Measurements from ENCODE around the gene MND1. TPM values are rescaled to one million over a fixed set of nuclear protein-coding genes. Genes with fewer than 3 reads are reported as not detected.

The MND1 gene
- total and polyA plus RNA-seq, 8 donors, result 2.3 to 19.2 (median 10.0) TPM

DNA sequence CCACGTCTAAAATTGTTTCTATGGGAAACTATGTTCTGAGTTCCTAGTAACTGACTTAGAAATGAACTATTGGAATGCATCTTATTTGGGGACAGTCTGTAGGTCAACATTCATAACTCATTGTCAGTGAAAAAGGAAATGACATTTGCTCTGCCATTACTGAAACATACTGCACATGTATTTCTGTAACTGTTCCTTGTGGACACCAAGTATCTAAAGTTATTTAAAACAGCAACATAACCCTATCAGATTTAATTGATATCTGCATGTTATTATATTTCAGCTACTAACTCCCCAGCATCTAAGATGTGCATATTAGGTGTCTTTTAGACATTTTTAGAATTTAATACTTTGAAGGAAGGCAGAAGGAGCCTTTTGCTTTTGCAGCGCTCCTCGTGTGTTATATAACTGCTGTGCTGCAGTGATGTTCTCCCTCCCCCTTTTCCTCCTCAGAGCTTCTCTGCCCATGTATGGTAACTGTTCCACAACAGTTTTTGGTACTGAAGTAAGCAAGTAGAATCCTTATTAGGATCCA, 84.5 kb downstream of the MND1 start:
- TF ChIP-seq, protein P1, sequence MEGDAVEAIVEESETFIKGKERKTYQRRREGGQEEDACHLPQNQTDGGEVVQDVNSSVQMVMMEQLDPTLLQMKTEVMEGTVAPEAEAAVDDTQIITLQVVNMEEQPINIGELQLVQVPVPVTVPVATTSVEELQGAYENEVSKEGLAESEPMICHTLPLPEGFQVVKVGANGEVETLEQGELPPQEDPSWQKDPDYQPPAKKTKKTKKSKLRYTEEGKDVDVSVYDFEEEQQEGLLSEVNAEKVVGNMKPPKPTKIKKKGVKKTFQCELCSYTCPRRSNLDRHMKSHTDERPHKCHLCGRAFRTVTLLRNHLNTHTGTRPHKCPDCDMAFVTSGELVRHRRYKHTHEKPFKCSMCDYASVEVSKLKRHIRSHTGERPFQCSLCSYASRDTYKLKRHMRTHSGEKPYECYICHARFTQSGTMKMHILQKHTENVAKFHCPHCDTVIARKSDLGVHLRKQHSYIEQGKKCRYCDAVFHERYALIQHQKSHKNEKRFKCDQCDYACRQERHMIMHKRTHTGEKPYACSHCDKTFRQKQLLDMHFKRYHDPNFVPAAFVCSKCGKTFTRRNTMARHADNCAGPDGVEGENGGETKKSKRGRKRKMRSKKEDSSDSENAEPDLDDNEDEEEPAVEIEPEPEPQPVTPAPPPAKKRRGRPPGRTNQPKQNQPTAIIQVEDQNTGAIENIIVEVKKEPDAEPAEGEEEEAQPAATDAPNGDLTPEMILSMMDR (IDR thresholded peaks at IDR 0.05), result no peak
- Histone ChIP-seq H3K9me3 (no peaks in the 10 kb centered on the region), H3K27ac (no peak overlapping the region), H3K27me3 (no peaks in the 10 kb centered on the region), H3K4me1 (peaks cover 0 to 13% of the 10 kb centered on the region in 2 donors), H3K4me3 (no peak overlapping the region), H3K36me3 (no peaks in the 10 kb centered on the region)
- DNase-seq, result no peak
- no peak for ATAC-seq
- intact Hi-C loops (cut with DNase I), result no loop called here

DNA sequence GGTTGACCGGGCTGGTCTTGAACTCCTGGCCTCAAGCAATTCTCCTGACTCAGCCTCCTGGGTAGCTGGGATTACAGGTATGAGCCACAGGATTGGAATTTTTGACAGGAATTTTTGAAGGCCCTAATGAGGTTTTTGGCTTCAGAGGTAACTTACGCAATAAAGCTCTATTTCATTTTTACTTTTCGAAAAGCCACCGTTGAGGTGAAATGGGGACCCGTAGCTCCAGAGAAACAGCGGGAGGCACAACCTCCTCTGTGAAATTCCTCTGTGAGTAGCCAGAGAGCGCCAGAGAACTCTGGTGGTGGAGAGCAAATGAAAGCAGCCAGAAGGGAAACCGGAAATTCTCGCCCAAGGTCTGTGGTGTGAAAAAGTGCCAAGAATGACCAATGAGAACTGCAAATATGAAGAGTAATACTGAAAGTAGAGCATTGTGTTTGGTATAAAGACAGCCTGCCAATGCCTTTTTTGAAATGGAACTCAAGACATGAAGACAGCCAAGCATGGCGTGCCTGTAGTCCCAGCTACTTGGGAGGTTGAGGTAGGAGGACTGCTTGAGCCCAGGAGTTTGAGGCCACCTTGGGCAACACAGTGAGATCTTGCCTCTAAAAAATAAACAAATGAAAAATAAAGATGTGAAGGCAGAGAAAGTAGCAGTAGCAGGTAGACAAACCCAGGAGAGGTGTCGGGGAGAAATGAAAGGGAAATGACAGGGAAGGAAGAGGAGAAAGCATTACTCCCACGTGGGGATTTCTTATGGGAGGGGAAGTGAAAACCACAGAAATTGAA, 88.7 kb downstream of the MND1 start:
- Histone ChIP-seq H3K4me3 (peak overlapping the region in 1 of 2 donors; percentile 38), H3K4me1 (peaks cover 0 to 17% of the 10 kb centered on the region in 2 donors), H3K27me3 (no peaks in the 10 kb centered on the region), H3K9me3 (no peaks in the 10 kb centered on the region), H3K27ac (peak overlapping the region in 1 of 2 donors; percentile 68), H3K36me3 (no peaks in the 10 kb centered on the region)
- intact Hi-C loops (cut with DNase I), result loop anchor here in 1 of 2 donors (10.0 kb wide), 2 partner anchors 88 to 142 kb away; partner anchors contain the start of gene MND1
- TF ChIP-seq, protein P1 (IDR thresholded peaks at IDR 0.05), result peak; percentile 55 to 62
- peak; percentile 94 for ATAC-seq
- peak in 2 of 4 donors; percentile 33 to 75 for DNase-seq

DNA sequence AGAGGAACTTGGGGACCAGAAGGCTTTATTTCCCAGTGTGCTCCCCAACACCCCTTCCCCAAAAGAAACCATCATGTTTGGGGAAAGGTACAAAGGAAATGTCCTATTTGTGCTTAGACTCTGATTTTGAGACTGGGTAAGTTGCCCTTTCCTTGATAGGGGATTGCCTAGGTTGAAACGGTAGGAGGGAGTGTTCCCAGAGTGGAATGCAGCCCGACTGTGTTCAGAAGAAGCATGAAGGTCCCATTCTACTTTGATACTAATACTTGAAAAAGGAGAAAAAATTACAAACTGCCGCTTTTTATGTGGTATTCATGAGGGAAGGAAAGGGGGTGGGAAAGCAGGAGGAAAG, 89.2 kb downstream of the MND1 start:
- Histone ChIP-seq H3K36me3 (no peaks in the 10 kb centered on the region), H3K4me1 (peaks cover 0 to 17% of the 10 kb centered on the region in 2 donors), H3K9me3 (no peaks in the 10 kb centered on the region), H3K4me3 (peak overlapping the region in 1 of 2 donors; percentile 38), H3K27ac (peak overlapping the region in 1 of 2 donors; percentile 68), H3K27me3 (no peaks in the 10 kb centered on the region)
- ATAC-seq (peak; percentile 25), DNase-seq (no peak)
- intact Hi-C loops (cut with DNase I), result loop anchor here in 1 of 2 donors (10.0 kb wide), 2 partner anchors 89 to 141 kb away; partner anchors contain the start of gene MND1
- TF ChIP-seq, protein P1 (IDR thresholded peaks at IDR 0.05), result no peak

DNA sequence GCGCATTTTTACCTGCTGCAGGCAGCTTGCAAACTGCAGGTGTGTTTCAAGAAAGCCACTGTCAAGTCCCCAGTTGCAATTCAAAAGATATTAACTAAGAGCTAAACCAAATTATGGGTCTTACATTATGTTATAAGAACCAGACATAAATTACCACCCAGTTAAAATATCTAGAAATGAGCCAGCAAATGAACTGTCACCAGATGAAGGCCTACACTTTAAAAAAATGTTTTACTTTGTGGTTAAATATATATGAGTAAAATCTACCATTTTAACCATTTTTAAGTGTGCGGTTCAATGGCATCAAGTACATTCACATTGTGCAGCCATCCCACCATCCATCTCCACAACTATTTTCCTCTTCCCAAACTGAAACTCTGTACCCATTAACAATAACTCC, 89.7 kb downstream of the MND1 start:
- ATAC-seq (no peak), DNase-seq (no peak)
- Histone ChIP-seq H3K9me3 (no peaks in the 10 kb centered on the region), H3K27ac (no peak overlapping the region), H3K27me3 (no peaks in the 10 kb centered on the region), H3K4me1 (peaks cover 0 to 20% of the 10 kb centered on the region in 2 donors), H3K4me3 (no peak overlapping the region), H3K36me3 (no peaks in the 10 kb centered on the region)
- intact Hi-C loops (cut with DNase I), result loop anchor here in 1 of 2 donors (10.0 kb wide), 2 partner anchors 89 to 141 kb away; partner anchors contain the start of gene MND1
- TF ChIP-seq, protein P1 (IDR thresholded peaks at IDR 0.05), result no peak

All from left lung (tissue), 10 donors.